Measurements from ENCODE around the gene C5orf15.

The C5orf15 gene

DNA sequence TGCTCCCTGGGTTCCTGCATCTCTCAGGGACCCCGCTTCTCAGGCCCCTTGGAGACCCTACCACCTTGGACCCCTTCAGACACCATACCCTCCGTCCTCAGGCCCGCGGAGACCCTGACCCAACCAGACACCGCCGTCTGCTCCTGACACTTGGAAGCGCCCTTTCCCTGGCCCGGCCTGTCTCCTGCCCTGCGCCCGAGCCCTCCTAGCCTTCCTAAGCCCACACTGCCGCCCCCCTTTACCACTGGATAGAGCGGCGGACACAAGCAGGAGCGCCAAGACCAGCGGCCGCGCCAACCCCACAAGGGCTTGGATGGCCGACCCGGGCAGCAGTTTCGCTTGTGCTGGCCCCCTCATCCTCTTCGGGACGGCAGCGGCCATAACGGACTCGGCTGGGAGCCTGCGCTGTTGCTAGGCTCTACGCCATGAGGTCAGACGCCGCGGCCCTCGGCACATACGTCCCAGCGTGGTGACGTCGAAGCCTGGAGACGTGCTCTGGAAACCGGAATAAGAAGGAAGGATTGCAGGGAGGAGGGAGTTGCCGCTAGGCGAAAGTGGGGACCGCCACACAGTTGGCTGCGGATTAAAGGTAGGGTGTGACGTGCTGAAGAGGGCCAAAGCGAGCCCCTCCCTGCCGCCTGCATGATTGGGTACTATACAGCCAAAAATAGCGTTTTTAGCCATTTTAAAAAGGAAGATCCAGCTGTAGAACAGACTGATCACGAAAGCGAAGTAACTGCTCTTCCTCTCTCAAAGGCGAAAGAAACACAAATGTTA, at the start of gene C5orf15:
Gene C5orf15 (minus strand): TSS at position 422 of the 777 bp plus-strand sequence. CDS start 41 bp downstream, at position 381.
- peak; percentile 78 to 81 for DNase-seq (ENCODE audit: extremely low read depth in 1 of 2, low read depth in 1 of 2)

DNA sequence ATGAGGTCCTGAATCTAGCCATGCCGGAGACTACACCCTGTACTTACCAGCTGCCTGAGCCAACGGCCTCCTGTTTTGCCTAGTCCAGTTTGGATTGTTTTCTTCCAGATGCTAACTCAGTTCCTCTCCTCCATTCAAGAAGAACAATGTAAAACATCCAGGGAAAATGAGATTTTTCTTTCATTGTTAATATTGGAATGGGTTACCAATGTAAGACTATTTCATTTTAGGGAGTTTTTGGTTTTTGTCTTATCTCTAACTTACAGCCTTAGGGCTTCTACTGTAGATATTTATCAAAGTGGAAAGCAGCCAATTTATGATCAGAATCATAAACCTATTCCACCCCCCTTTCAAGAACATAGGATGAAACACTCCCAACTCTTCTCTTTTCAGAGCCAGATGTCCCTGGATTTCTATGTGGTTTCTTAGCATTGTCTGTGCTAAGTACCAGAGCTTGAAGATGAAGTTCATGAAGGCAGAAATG, 39.9 kb upstream of the C5orf15 start:
- DNase-seq (ENCODE audit: extremely low read depth in 1 of 2, low read depth in 1 of 2) = no peak

DNA sequence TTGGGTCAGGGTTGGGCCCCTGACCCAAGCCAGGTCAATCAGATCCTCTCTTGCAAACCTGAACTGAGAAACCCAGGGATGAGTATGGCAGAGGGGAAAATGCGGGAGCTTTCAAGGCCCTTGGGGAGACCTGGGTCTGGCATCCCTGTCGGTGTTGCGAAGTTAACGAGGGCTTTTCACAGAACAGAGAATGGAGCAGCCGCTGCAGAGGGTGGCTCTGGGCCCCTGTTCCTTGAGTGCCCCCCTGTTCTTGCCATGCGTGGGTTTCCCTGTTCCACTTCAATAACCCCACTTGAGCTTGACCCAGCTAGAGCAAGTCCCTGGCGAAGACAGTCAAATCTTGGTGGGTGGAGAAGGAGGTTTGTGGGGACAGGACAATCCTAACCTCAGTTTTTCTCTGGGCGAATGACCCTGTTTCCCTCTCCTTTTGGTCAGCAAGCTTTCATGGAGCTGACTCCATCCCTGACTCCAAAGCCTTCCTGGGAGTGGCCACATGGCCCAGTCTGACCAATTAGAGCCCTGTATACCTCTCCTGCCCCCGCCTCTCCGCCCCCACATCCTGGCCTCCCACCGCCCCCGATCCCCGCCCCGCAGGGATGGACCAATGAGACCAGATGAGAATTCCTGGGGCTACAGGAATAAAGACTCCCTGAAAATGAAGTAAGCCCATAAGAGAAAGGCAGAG, 39.3 kb upstream of the C5orf15 start:
- no peak for DNase-seq (ENCODE audit: extremely low read depth in 1 of 2, low read depth in 1 of 2)

DNA sequence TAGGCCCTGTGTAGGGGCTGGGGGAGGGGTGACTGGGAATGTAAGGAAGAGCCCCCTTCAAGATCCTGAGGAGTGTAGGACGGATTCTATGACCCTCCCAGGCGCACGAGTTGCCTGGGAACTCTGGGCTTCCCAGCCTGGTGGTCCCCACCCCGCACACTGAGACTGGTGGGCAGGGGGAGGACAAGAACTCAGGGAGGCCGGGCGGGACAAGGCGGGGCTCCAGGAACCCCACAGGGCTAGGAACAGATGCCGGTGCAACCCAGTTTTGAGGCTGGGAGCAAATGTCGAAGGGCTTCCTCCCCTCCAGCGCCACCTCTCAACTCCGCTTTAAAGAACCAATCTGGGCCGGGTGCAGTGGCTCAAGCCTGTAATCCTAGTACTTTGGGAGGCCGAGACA, 37.7 kb upstream of the C5orf15 start:
- DNase-seq (ENCODE audit: extremely low read depth in 1 of 2, low read depth in 1 of 2) = no peak

DNA sequence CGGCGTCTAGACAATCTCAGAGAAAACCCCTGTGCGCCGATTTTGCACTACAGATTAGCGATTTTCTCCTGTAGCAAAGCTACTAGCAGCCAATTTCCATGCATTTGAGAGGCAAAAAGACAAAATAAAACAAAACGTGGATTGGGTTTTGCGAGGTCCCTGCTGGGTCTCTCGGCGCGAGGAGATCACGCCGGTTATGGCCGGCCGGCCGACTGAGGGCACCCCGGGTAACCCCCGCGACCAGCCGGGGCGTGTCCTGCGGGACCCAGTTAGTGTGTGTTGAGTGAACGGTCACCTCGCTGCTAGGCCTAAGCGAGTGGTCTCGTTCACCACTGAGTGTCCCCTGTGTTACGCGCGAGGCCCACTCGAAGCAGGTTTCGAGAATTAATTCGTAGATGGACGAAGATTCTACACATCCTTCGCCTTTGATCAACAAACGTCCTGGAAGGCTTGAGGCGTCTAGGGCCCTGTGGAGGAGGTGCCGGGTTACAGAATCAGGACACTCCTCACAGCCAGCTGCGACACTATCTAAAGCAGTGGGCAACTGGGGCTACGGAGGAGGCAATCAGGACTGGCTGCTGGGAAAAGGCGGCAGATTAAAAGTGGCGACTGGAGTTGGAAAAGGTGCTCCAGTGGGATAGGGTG, 37.1 kb upstream of the C5orf15 start:
- DNase-seq (ENCODE audit: extremely low read depth in 1 of 2, low read depth in 1 of 2) = no peak

DNA sequence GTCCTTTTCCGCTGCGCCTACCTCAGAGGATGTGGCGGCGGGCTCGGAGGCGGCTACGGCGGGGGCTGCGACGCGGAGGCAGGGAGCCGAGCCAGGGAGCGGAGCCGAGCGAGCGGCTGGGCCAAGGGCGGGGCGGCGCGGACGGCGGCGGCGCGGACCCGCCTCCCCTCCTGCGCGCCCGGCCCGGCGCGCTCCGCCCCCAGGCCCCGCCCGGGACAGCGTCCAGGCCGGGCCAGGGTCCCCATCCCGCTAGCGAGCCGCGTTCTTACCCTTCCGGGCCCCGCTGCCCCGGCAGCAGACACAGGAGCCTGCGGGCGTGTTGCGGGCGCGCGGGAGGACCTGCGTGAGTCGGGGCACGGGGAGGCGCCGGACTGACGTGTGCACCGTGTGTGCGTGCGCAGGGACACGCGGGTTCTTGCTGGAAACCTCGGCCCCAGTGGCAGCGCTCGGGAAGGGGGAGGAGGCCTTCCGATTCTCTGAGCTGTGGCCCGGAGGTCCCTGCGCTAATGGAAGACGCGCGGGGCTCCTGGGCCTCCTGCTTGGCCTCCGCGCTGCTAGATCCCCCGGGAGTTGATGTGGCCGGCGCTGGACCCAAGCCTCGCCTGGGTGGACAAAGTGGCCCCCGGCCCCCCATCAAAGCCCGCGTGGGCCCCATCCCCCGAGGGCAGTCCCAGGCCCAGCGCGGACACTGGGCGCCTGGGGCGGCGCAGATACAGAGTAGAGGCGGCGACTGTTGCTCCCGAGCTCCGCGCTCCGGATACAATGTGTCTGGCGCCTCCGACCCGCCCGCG, 36.4 kb upstream of the C5orf15 start, which contains the start of gene VDAC1:
Gene VDAC1 (minus strand): TSS at position 350 of the 791 bp plus-strand sequence. CDS start 11,963 bp downstream, outside the sequence.
- DNase-seq (ENCODE audit: extremely low read depth in 1 of 2, low read depth in 1 of 2) = peak; percentile 64 to 65

DNA sequence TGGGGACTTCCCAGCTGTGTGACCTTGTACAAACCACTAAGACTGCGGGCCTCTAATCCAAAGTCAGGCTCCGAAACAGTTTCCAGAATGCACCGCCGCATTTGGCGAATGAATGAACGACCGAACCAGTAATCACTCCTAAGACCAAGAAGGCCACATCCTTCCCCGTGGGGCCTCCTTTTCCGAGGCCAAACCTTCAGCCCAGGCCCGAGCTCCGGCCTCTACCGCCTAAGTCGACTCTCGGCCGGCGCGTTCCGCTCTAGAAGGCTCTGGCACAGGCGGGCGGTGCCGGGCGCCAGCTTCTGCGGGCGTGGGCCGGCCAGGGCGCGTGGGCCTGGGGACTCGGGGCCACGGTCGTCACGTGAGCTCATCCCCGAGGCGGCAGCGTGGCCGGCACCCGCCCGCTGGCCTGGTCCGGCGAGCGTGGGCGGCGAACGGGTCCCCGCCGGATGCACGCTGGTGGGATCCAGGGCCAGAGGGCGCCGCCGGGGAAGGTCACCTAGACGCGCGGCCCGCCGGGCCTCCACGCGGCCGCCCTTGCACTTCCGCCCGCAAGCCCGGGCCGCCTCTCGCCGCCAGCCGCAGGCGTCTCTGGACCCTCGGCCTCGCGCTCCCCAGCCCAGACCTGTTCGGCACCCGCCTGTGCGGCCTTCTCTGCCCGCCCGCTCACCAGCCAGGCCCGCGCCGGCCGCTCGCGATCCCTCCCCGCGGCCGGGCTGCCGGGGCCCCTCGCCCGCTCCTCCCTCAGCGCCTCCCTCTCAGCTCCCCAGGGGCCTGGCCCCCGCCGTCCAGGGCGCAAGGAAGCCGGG, 35.6 kb upstream of the C5orf15 start:
- peak in 1 of 2 donors; percentile 15 for DNase-seq (ENCODE audit: extremely low read depth in 1 of 2, low read depth in 1 of 2)

DNA sequence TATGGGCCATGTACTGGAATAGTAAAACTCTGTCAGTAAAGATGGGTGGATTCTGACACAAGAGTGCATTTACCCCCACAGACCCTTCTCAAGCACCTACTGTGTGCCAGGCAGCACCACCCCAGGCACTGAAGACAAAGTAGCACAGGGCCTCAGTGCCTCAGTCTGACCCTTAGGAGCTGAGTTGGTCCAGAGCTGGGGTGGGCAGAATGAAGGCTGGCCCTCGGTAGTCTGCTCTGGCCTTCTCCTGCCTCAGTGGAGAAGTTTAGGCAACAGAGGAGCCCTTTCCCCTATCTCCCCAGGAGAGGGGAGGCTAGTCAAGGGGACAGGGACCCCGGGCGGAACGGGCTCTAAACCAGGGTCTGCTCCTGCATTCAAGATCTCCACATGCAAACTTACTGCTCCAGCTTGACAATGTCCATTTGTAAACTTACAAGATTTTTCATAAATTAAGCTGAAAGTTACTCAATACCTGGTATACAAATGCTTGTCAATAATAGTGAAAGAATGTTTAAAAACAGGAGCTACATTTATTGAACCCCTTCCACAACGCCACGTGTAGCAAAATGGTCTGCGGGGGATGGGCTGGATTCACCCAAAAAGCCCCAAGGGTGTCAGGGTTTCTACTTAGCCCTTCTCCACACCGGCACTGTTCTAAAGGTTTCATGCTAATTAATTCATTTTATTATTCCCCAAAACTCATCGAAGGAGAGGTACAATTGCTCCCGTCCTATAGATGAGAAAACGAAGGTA, 34.8 kb upstream of the C5orf15 start:
- no peak for DNase-seq (ENCODE audit: extremely low read depth in 1 of 2, low read depth in 1 of 2)

DNA sequence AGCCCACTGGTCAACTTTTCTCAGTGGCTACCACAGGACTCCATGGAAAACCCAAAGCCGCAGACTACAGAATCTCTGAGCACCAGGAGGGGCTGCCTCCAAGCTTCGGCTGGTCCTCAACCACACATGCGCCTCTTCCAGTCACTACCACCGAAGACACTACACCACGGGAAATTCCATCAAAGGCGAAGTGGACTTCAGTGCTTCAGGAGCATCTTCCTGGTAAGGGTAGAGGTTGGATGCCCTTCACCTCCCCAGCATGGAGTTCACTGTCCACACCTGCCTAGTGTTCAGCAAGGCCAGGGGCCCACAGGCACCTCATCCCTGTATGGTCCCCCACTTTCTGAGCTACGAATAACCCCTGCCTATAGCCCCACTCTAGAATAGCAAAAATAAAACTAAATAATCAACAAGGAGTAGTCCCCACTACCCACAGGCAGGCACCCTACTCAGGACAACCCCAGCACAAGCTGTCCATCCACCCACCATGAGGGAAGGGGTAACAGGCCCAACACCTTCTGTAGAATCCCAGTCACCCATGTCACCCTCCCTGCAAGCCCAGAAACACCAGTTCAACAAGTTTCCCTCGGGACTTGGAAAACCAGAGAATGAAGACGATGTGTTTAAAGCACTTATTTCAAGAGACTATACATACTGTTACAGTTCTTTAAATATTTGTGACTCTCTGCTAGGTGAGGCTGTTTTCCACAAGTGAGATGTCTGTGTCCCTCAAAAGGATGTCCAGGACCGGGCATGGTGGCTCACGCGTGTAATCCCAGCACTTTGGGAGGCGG, 33.7 kb upstream of the C5orf15 start:
- no peak for DNase-seq (ENCODE audit: extremely low read depth in 1 of 2, low read depth in 1 of 2)

DNA sequence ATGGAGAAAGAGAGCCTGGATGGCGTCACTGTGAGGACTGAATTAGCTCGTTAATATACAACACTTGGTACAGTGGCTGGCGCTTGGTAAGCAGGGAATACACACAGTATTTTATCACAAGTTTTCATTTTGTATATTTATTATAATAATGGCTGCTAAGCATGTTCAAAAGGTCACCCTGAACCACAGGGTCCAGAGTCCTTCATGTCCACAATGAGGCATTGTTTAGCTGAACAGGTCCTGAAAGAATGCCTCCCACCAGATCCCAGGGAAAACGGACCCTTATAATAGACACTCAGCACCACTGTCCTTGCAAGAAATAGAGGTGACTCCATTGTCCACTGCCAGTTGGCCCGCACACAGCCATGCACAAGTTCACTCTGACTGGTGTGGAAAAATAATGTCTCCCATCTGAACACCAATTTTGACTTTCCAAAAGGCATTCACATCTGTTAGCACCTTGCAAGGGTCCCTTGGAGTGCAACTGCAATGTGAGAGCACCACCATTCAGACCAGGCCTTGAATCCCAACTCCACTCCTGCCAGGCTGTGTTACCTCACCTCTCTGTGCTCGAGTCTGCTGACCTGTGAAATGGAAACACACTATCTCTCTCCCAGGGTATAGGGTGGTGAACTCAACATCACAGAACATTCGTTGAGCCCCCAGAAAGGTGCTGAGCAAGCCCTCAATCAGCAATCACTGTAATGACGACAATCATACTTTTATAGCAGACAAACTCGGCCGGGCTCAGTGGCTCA, 32.5 kb upstream of the C5orf15 start:
- no peak for DNase-seq (ENCODE audit: extremely low read depth in 1 of 2, low read depth in 1 of 2)

DNA sequence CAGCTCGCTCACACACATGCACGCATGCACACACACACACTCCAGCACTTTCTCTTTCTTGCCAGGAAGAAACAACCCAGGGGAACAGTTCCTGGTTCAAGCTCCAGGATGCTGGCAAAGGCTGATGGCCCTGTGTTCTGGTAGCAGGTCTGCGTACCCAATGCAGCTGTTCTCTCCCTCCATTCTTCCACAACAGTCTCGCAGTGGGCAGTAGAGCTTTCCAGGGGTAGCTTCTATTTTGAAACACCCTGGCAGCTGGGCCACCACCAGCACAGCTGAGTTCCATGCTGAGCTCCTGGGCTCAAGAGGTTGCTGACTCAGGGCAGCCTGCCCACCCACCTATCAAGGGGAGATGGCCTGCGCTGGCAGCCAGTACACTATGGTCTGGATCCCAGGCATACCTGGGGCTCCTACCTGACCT, 31.7 kb upstream of the C5orf15 start:
- DNase-seq (ENCODE audit: extremely low read depth in 1 of 2, low read depth in 1 of 2) = no peak

DNA sequence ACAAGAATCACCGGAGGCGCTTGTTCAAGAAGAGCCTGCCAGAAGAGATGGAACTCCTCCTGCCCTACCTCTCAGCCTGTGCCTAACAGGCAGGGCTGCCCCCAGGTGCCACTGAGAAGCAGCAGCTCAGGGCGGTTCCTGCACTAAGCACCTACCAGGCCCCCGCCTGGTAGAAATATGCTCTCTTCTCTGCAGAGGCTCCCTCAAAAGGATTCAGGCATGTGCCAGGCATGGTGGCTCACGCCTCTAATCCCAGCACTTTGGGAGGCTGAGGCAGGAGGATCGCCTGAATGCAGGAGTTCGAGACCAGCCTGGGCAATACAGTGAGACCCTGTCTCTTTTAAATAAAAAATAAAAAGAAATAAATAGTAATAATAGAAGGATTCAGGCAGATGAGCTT, 30.4 kb upstream of the C5orf15 start:
- DNase-seq (ENCODE audit: extremely low read depth in 1 of 2, low read depth in 1 of 2) = no peak

DNA sequence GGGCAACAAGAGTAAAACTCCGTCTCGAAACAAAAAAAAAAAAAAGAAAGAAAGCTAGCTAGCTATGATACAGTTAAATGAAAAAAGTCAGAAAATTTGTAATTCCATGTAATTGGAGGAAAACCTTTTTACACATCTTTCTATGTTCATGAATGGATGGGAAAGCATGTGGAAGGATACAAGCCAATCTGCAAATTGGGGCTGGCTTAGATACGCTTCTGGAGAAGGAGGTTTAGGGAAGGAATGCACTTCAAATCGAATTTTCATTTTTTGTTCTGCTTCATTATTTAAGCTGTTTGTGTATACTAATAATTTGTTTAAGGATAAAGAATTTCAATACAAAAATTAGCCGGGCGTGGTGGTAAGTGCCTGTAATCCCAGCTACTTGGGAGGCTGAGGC, 29.6 kb upstream of the C5orf15 start:
- no peak for DNase-seq (ENCODE audit: extremely low read depth in 1 of 2, low read depth in 1 of 2)

DNA sequence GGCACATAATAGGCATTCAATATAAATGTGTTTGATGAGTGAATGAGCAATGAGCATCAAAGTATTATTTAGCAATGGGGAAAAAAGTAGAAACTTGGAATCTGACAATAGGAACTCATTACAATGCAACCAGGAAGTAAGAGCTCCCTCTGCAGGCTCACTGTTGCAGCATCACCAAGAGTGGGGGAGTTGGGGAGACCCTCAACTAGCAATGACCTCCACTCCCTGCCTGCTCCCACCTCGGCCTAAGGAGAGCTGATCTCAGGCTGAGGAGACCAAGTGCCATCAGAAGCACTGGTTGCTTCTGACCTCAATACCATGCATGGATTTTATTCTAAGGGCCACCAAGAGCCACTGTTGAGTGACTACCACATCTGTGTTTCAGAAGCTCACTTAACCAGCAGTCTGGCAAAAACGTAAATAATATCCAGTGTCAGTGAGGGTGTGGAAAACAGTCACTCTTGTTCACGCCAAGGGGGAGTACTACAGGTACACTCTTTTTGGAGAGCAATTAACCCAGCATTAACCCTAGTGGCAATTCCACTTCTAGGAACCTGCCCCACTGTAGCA, 28.3 kb upstream of the C5orf15 start:
- DNase-seq (ENCODE audit: extremely low read depth in 1 of 2, low read depth in 1 of 2) = no peak

DNA sequence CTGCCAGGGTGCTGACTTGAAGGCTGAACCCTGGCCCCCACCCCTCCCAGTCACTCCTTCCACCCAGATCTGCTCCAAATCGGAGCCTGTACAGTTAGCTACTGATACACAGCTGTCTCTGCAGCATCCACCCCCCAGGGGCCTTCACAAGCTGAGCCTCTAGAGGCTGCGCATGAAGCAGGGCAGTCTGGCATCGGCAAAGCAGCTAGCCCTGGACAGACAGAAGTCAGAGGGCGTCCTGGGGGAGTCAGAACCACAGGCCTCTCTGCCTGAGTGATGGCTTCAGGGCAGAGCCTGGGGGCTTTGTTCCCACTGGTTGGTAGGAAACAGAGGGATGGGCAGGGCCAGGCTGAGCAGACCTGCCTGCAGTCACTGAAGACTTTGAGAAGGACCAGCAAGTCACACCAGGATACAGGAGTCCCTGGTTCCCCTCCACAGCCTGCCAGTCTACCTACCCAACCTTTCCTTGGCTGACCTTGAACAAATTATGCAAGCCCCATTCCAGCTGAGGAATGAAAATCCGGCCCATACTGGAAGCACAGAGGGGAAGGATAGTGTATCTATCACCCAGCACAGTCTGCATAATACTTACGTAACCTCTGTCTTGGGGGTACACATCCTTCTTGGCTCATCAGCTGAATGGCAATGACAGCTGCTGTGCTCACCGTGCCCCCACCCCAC, 27.6 kb upstream of the C5orf15 start:
- no peak for DNase-seq (ENCODE audit: extremely low read depth in 1 of 2, low read depth in 1 of 2)

DNA sequence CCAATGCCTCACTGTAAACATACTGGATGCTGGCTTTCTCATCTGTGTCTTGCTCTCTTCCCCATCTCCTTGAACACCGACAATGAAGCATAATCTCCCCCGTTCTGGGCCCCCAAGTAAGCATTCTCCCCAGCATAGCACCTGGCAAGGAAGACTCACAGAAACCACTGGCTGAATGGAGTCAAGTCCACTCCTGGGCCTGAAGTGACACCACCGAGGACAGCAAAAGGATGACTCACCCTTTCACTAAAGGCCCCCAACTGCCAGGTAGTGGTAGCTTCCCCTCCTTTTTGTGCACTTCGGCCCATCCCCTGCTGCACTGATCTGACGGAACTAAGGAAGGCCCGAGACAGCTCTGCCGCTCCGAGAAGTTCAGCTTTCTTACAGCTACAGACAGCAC, 26.9 kb upstream of the C5orf15 start:
- DNase-seq (ENCODE audit: extremely low read depth in 1 of 2, low read depth in 1 of 2) = no peak

DNA sequence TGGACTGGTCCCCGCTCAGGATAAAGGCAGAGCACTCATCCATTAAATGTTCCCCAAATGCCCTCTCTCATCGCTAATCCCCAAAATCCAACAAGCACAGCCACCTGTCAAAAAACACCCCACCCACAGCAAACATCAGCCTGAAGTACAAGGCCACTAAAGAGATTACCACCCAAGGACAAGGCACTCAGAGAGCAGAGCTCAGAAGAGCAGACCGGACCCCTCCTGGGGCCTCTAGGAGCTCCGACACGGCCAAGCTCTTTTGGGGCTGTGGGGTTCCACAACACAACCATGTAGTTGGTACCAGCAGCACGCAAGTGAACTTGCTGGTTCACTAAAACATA, 26.5 kb upstream of the C5orf15 start:
- DNase-seq (ENCODE audit: extremely low read depth in 1 of 2, low read depth in 1 of 2) = no peak

Data from activated CD8-positive, alpha-beta memory T cell treated with anti-CD3 and anti-CD28 coated beads for 1 hour (primary cell).